B cell (primary cell): Measurements from ENCODE around the gene FCSK.

ENCODE experiments used
- CTCF ChIP-seq: fragments of 200-600 bp; IDR thresholded peaks from one replicate; pipeline ENCODE4 v1.8.0; 2022; ENCODE audit warnings: antibody characterized with exemption, mild to moderate bottlenecking
- EZH2 ChIP-seq: IDR thresholded peaks from 2 replicates; pipeline ENCODE4 v1.6.1; 2012; ENCODE audit warnings: borderline replicate concordance, low read depth, mild to moderate bottlenecking, moderate library complexity, low read length; ENCODE audit not compliant: insufficient read depth, poor library complexity, severe bottlenecking

DNA sequence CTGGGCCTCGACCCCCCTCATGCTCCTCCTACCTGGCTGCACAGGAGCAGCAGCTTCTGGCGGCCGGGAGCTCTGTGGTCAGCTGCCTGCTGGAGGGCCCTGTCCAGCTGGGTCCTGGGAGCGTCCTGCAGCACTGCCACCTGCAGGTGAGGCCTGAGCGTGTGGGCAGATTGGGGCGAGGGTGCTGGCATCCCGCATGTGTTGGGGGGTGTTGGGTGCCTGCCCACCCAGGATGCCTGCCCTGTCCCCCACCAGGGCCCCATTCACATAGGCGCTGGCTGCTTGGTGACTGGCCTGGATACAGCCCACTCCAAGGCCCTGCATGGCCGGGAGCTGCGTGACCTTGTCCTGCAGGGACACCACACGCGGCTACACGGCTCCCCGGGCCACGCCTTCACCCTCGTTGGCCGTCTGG lies 16.5 kb downstream of the FCSK start:
- TF ChIP-seq CTCF (no peak), EZH2 (no peak)
